Breast epithelium (tissue), 4 donors: Measurements from ENCODE around the gene ABHD4. TPM values are rescaled to one million over a fixed set of nuclear protein-coding genes. Genes with fewer than 3 reads are reported as not detected.

ENCODE experiments used
- DNase-seq, 2 donors: peaks; one replicate each; pipeline ENCODE4 v3.0.0-alpha.2; 2019; ENCODE audit warnings: low spot score in 2 of 2
- H3K27ac ChIP-seq, 2 donors: fragments of 200-600 bp; sonication (generic) in 1 of 2; one replicate each; pipeline ENCODE4 v1.5.1; 2016 to 2019; ENCODE audit warnings: mild to moderate bottlenecking in 1 of 2
- H3K27me3 ChIP-seq, 2 donors: fragments of 200-600 bp; sonication (generic) in 1 of 2; one replicate each; pipeline versions ENCODE4 v1.5.1 to v1.6.0; 2017 to 2019; ENCODE audit warnings: control low read depth in 1 of 2, mild to moderate bottlenecking in 1 of 2
- H3K36me3 ChIP-seq: fragments of 200-600 bp; one replicate; pipeline ENCODE4 v1.5.1; 2019
- H3K4me1 ChIP-seq, 2 donors: fragments of 200-600 bp; sonication (generic); one replicate each; pipeline ENCODE4 v1.5.1; 2016 to 2019; ENCODE audit warnings: control low read depth in 1 of 2
- H3K4me3 ChIP-seq, 3 donors: fragments of 200-600 bp; sonication (generic); 1 replicate in 2 of 3; 2 replicates in 1 of 3; pipeline ENCODE4 v1.5.1; 2016 to 2019; ENCODE audit warnings: mild to moderate bottlenecking in 3 of 3, moderate library complexity in 2 of 3
- H3K9me3 ChIP-seq, 2 donors: fragments of 200-600 bp; sonication (generic) in 1 of 2; one replicate each; pipeline ENCODE4 v1.5.1; 2016 to 2019; ENCODE audit warnings: control low read depth in 1 of 2
- CTCF ChIP-seq, 3 donors: fragments of 450-650 bp; IDR thresholded peaks; one replicate each; pipeline ENCODE4 v1.5.1; 2016 to 2017; ENCODE audit warnings: antibody characterized with exemption in 3 of 3, mild to moderate bottlenecking in 3 of 3, moderate library complexity in 3 of 3
- POLR2A ChIP-seq: fragments of 450-650 bp; IDR thresholded peaks from one replicate; pipeline ENCODE4 v1.6.1; 2016; ENCODE audit warnings: antibody characterized with exemption, mild to moderate bottlenecking, moderate library complexity
- POLR2AphosphoS5 ChIP-seq, 3 donors: sonication (generic); formaldehyde crosslinking; IDR thresholded peaks; one replicate each; pipeline ENCODE4 v1.6.1; 2017; ENCODE audit warnings: antibody characterized with exemption in 3 of 3
- intact Hi-C: fragments of 100-400 bp; cut with DNase I; formaldehyde crosslinking; loops from one replicate; pipeline ENCODE4 v1.15.1; 2023; ENCODE audit warnings: low total_unique reads
- total RNA-seq, 3 donors: library from RNA; depleted of rRNA; stranded (reverse); fragments of >200 nt; gene quantifications; one replicate each; pipeline ENCODE4 v1.1.0, GENCODE V29; 2016

ABHD4 gene
- total RNA-seq, 3 donors from 2014 or later: 22.1 to 41.6 (median 25.2) TPM

GRCh38 chr14:22623047-22623446 lies 24.9 kb downstream of the ABHD4 start:
- TF ChIP-seq POLR2A: no peak
- TF ChIP-seq POLR2AphosphoS5 (IDR thresholded peaks at IDR 0.05): no peak
- no peak for TF ChIP-seq CTCF (IDR thresholded peaks at IDR 0.05)
- no peaks in the 10 kb centered on the region for H3K27me3 ChIP-seq
- intact Hi-C loops: no loop called here

DNA sequence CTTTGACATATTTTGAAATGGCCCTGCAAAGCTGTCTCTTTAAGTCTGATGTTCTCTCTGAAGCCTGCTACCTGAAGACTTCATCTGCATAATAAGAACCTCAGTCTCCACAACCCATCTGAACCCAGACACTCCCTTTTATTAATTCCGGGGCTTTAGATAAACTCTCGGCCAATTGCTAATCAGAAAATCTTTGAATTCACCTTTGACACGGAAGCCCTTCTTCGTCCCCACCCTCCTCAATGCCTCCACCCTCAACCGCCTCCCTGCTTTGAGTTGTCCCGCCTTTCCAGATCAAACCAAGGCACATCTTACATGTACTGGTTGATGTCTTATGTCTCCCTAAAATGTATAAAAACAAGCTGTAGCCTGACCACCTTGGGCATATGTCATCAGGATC lies 28.5 kb downstream of the ABHD4 start:
- no peaks in the 10 kb centered on the region for H3K4me1 ChIP-seq
- TF ChIP-seq POLR2AphosphoS5 (IDR thresholded peaks at IDR 0.05) (no peak), CTCF (IDR thresholded peaks at IDR 0.05) (no peak), POLR2A (no peak)
- H3K4me3 ChIP-seq: no peak overlapping the region
- H3K27me3 ChIP-seq: no peaks in the 10 kb centered on the region
- H3K27ac ChIP-seq: no peak overlapping the region
- no peak for DNase-seq
- intact Hi-C loops: no loop called here
- H3K36me3 ChIP-seq: no peaks in the 10 kb centered on the region
- H3K9me3 ChIP-seq: no peaks in the 10 kb centered on the region

More at GRCh38 chr14:22623047-22623446, 24.9 kb downstream of the ABHD4 start:
- Histone ChIP-seq H3K4me1 (no peaks in the 10 kb centered on the region), H3K36me3 (no peaks in the 10 kb centered on the region), H3K9me3 (no peaks in the 10 kb centered on the region), H3K27ac (no peak overlapping the region), H3K4me3 (no peak overlapping the region)
- DNase-seq: no peak

- Histone ChIP-seq H3K27ac (no peak overlapping the region), H3K27me3 (no peaks in the 10 kb centered on the region), H3K36me3 (no peaks in the 10 kb centered on the region), H3K4me3 (no peak overlapping the region), H3K4me1 (no peaks in the 10 kb centered on the region), H3K9me3 (no peaks in the 10 kb centered on the region)
- TF ChIP-seq CTCF (IDR thresholded peaks at IDR 0.05) (no peak), POLR2A (no peak), POLR2AphosphoS5 (IDR thresholded peaks at IDR 0.05) (no peak)
- intact Hi-C loops: no loop called here
- no peak for DNase-seq
These were observed 29.6 kb downstream of the ABHD4 start for GRCh38 chr14:22627506-22628263.

- no peaks in the 10 kb centered on the region for H3K27me3 ChIP-seq
- TF ChIP-seq POLR2A (no peak), CTCF (IDR thresholded peaks at IDR 0.05) (no peak), POLR2AphosphoS5 (IDR thresholded peaks at IDR 0.05) (no peak)
- no peak overlapping the region for H3K27ac ChIP-seq
- DNase-seq: no peak
- no peak overlapping the region for H3K4me3 ChIP-seq
- intact Hi-C loops: no loop called here
- no peaks in the 10 kb centered on the region for H3K4me1 ChIP-seq
- no peaks in the 10 kb centered on the region for H3K36me3 ChIP-seq
- H3K9me3 ChIP-seq: no peaks in the 10 kb centered on the region
These were observed 31.3 kb downstream of the ABHD4 start for GRCh38 chr14:22629361-22629760.

- TF ChIP-seq POLR2A (no peak), CTCF (IDR thresholded peaks at IDR 0.05) (no peak), POLR2AphosphoS5 (IDR thresholded peaks at IDR 0.05) (no peak)
- intact Hi-C loops: no loop called here
- H3K4me1 ChIP-seq: no peaks in the 10 kb centered on the region
- no peaks in the 10 kb centered on the region for H3K27me3 ChIP-seq
- H3K9me3 ChIP-seq: no peaks in the 10 kb centered on the region
- no peaks in the 10 kb centered on the region for H3K36me3 ChIP-seq
- H3K4me3 ChIP-seq: no peak overlapping the region
- DNase-seq: no peak
- no peak overlapping the region for H3K27ac ChIP-seq
These were observed 32.0 kb downstream of the ABHD4 start for GRCh38 chr14:22630066-22630465.
